ENCODE data around the gene CASP6. TPM values are rescaled to one million over a fixed set of nuclear protein-coding genes. Genes with fewer than 3 reads are reported as not detected.
A peak's percentile ranks its signal among the peaks of the same experiment; 100 is the strongest.
"Not testable (repeated sequence)": the region's sequence is repeated elsewhere in the genome, so short reads cannot be mapped to it uniquely, and the experiment has no call there.

CASP6 gene
- total RNA-seq, 2 experiments from 2014 or later, result 11.5 to 12.1 TPM

- DNase-seq; intact Hi-C loops (cut with micrococcal nuclease); H3K27ac Mint-ChIP-seq; H3K9me3 Mint-ChIP-seq; H3K4me3 Mint-ChIP-seq; H3K27me3 Mint-ChIP-seq (ENCODE audit: low read depth); CTCF ChIA-PET: not testable (repeated sequence)
- Mint-ChIP-seq H3K4me1 (ENCODE audit: low read depth) (peaks cover 15% of the 10 kb centered on the region), H3K36me3 (ENCODE audit: low read depth) (peaks cover 18% of the 10 kb centered on the region)
Observed at GRCh38 chr4:109678925-109679324, 24.3 kb downstream of the CASP6 start.

GRCh38 chr4:109678472-109678871, 24.8 kb downstream of the CASP6 start:
- DNase-seq; CTCF ChIA-PET; H3K4me3 Mint-ChIP-seq; intact Hi-C loops (cut with micrococcal nuclease); H3K27me3 Mint-ChIP-seq (ENCODE audit: low read depth); H3K27ac Mint-ChIP-seq; H3K9me3 Mint-ChIP-seq: not testable (repeated sequence)
- H3K4me1 Mint-ChIP-seq (ENCODE audit: low read depth), result peaks cover 11% of the 10 kb centered on the region
- peaks cover 21% of the 10 kb centered on the region for H3K36me3 Mint-ChIP-seq (ENCODE audit: low read depth)

- H3K27ac Mint-ChIP-seq, result no peak overlapping the region
- intact Hi-C loops (cut with micrococcal nuclease), result no loop called here
- CTCF ChIA-PET, result interaction anchor here (0.6 kb wide), 1 partner anchor 13 kb away, joined by 3 read pairs; no protein-coding TSS in a partner anchor
- H3K4me3 Mint-ChIP-seq, result no peak overlapping the region
- peaks cover 23% of the 10 kb centered on the region for H3K36me3 Mint-ChIP-seq (ENCODE audit: low read depth)
- H3K4me1 Mint-ChIP-seq (ENCODE audit: low read depth), result peaks cover 13% of the 10 kb centered on the region
- no peaks in the 10 kb centered on the region for H3K27me3 Mint-ChIP-seq (ENCODE audit: low read depth)
- DNase-seq, result no peak
- peaks cover 6% of the 10 kb centered on the region for H3K9me3 Mint-ChIP-seq
Observed at GRCh38 chr4:109676886-109677285, 26.4 kb downstream of the CASP6 start.

GRCh38 chr4:109675843-109676242, 27.4 kb downstream of the CASP6 start:
- Mint-ChIP-seq H3K27ac (no peak overlapping the region), H3K4me1 (ENCODE audit: low read depth) (peaks cover 23% of the 10 kb centered on the region), H3K27me3 (ENCODE audit: low read depth) (no peaks in the 10 kb centered on the region), H3K4me3 (no peak overlapping the region), H3K36me3 (ENCODE audit: low read depth) (peaks cover 33% of the 10 kb centered on the region), H3K9me3 (peaks cover 17% of the 10 kb centered on the region)
- CTCF ChIA-PET, result no interaction called here
- intact Hi-C loops (cut with micrococcal nuclease), result no loop called here
- DNase-seq, result no peak

GRCh38 chr4:109675181-109675580, 28.1 kb downstream of the CASP6 start:
- Mint-ChIP-seq H3K27ac (no peak overlapping the region), H3K4me3 (no peak overlapping the region), H3K9me3 (peaks cover 19% of the 10 kb centered on the region), H3K36me3 (ENCODE audit: low read depth) (peaks cover 36% of the 10 kb centered on the region), H3K4me1 (ENCODE audit: low read depth) (peaks cover 28% of the 10 kb centered on the region), H3K27me3 (ENCODE audit: low read depth) (no peaks in the 10 kb centered on the region)
- DNase-seq, result no peak
- intact Hi-C loops (cut with micrococcal nuclease), result no loop called here
- CTCF ChIA-PET, result no interaction called here

GRCh38 chr4:109673303-109673702, 29.9 kb downstream of the CASP6 start:
- H3K4me1 Mint-ChIP-seq (ENCODE audit: low read depth), result peaks cover 46% of the 10 kb centered on the region
- H3K9me3 Mint-ChIP-seq, result peaks cover 19% of the 10 kb centered on the region
- no peak for DNase-seq
- H3K36me3 Mint-ChIP-seq (ENCODE audit: low read depth), result peaks cover 32% of the 10 kb centered on the region
- H3K4me3 Mint-ChIP-seq, result no peak overlapping the region
- H3K27ac Mint-ChIP-seq, result no peak overlapping the region
- H3K27me3 Mint-ChIP-seq (ENCODE audit: low read depth), result no peaks in the 10 kb centered on the region
- intact Hi-C loops (cut with micrococcal nuclease), result no loop called here
- CTCF ChIA-PET, result no interaction called here

GRCh38 chr4:109672169-109672930, 30.9 kb downstream of the CASP6 start:
- Mint-ChIP-seq H3K4me3 (no peak overlapping the region), H3K27ac (no peak overlapping the region), H3K36me3 (ENCODE audit: low read depth) (peaks cover 32% of the 10 kb centered on the region), H3K9me3 (peaks cover 19% of the 10 kb centered on the region), H3K27me3 (ENCODE audit: low read depth) (no peaks in the 10 kb centered on the region), H3K4me1 (ENCODE audit: low read depth) (peaks cover 51% of the 10 kb centered on the region)
- no peak for DNase-seq
- CTCF ChIA-PET, result interaction anchor here (0.6 kb wide), 1 partner anchor 20 kb away, joined by 4 read pairs; no protein-coding TSS in a partner anchor
- intact Hi-C loops (cut with micrococcal nuclease), result no loop called here

- Mint-ChIP-seq H3K36me3 (ENCODE audit: low read depth) (peaks cover 29% of the 10 kb centered on the region), H3K27me3 (ENCODE audit: low read depth) (no peaks in the 10 kb centered on the region), H3K27ac (peak overlapping the region; percentile 65), H3K4me3 (no peak overlapping the region), H3K4me1 (ENCODE audit: low read depth) (peaks cover 57% of the 10 kb centered on the region), H3K9me3 (peaks cover 17% of the 10 kb centered on the region)
- CTCF ChIA-PET, result interaction anchor here (0.6 to 0.8 kb wide), 3 partner anchors 19 to 240 kb away, joined by 3 to 4 read pairs (median 3); no protein-coding TSS in a partner anchor
- intact Hi-C loops (cut with micrococcal nuclease), result loop anchor here (2.0 kb wide), 1 partner anchor 21 kb away; no protein-coding TSS in a partner anchor
- peak; percentile 39 for DNase-seq
Observed at GRCh38 chr4:109671350-109671749, 31.9 kb downstream of the CASP6 start.

- peaks cover 3% of the 10 kb centered on the region for H3K9me3 Mint-ChIP-seq
- no peaks in the 10 kb centered on the region for H3K27me3 Mint-ChIP-seq (ENCODE audit: low read depth)
- no peak for DNase-seq
- peaks cover 64% of the 10 kb centered on the region for H3K4me1 Mint-ChIP-seq (ENCODE audit: low read depth)
- CTCF ChIA-PET, result interaction anchor here (0.9 to 1.2 kb wide), 2 partner anchors 23 to 91 kb away, joined by 3 to 4 read pairs; no protein-coding TSS in a partner anchor
- H3K27ac Mint-ChIP-seq, result no peak overlapping the region
- H3K36me3 Mint-ChIP-seq (ENCODE audit: low read depth), result peaks cover 12% of the 10 kb centered on the region
- no peak overlapping the region for H3K4me3 Mint-ChIP-seq
- intact Hi-C loops (cut with micrococcal nuclease), result loop anchor here (10.0 kb wide), 1 partner anchor 309 kb away; no protein-coding TSS in a partner anchor
Observed at GRCh38 chr4:109665783-109666485, 37.3 kb downstream of the CASP6 start.

- Mint-ChIP-seq H3K27me3 (ENCODE audit: low read depth) (no peaks in the 10 kb centered on the region), H3K9me3 (no peaks in the 10 kb centered on the region), H3K4me1 (ENCODE audit: low read depth) (peaks cover 47% of the 10 kb centered on the region), H3K36me3 (ENCODE audit: low read depth) (peaks cover 5% of the 10 kb centered on the region), H3K27ac (no peak overlapping the region), H3K4me3 (no peak overlapping the region)
- intact Hi-C loops (cut with micrococcal nuclease), result loop anchor here (10.0 kb wide), 1 partner anchor 312 kb away; no protein-coding TSS in a partner anchor
- no peak for DNase-seq
- CTCF ChIA-PET, result interaction anchor here (0.6 to 1.0 kb wide), 2 partner anchors 114 to 163 kb away, joined by 3 read pairs; no protein-coding TSS in a partner anchor
Observed at GRCh38 chr4:109662771-109663170, 40.5 kb downstream of the CASP6 start.

GRCh38 chr4:109662116-109662515, 41.1 kb downstream of the CASP6 start:
- H3K27ac Mint-ChIP-seq, result no peak overlapping the region
- CTCF ChIA-PET, result interaction anchor here (0.6 kb wide), 1 partner anchor 113 kb away, joined by 3 read pairs; no protein-coding TSS in a partner anchor
- no peak for DNase-seq
- no peaks in the 10 kb centered on the region for H3K9me3 Mint-ChIP-seq
- intact Hi-C loops (cut with micrococcal nuclease), result loop anchor here (10.0 kb wide), 1 partner anchor 313 kb away; no protein-coding TSS in a partner anchor
- peaks cover 5% of the 10 kb centered on the region for H3K36me3 Mint-ChIP-seq (ENCODE audit: low read depth)
- H3K4me1 Mint-ChIP-seq (ENCODE audit: low read depth), result peaks cover 48% of the 10 kb centered on the region
- H3K4me3 Mint-ChIP-seq, result no peak overlapping the region
- H3K27me3 Mint-ChIP-seq (ENCODE audit: low read depth), result no peaks in the 10 kb centered on the region

GRCh38 chr4:109658871-109659410, 44.3 kb downstream of the CASP6 start:
- CTCF ChIA-PET, result interaction anchor here (0.6 to 2.4 kb wide), 19 partner anchors 11 to 280 kb away, joined by 3 to 12 read pairs (median 4); partner anchors contain the start of genes CASP6, MCUB and SEC24B
- Mint-ChIP-seq H3K27me3 (ENCODE audit: low read depth) (no peaks in the 10 kb centered on the region), H3K36me3 (ENCODE audit: low read depth) (peaks cover 5% of the 10 kb centered on the region), H3K4me1 (ENCODE audit: low read depth) (peaks cover 46% of the 10 kb centered on the region), H3K27ac (no peak overlapping the region), H3K4me3 (no peak overlapping the region), H3K9me3 (no peaks in the 10 kb centered on the region)
- peak; percentile 63 for DNase-seq
- intact Hi-C loops (cut with micrococcal nuclease), result loop anchor here (1.0 to 5.0 kb wide), 5 partner anchors 84 to 237 kb away; partner anchors contain the start of genes GAR1 and SEC24B

Data from activated naive CD4-positive, alpha-beta T cell treated with anti-CD3 and anti-CD28 coated beads for 36 hours (primary cell).